ENCODE results near the gene PREX1.

PREX1 gene

GRCh38 chr20:48642105-48642880 lies 185.5 kb downstream of the PREX1 start:
- Histone ChIP-seq H3K27ac (ENCODE audit: insufficient read depth, low read length, poor library complexity, severe bottlenecking) (no peak overlapping the region), H3K4me1 (ENCODE audit: control insufficient read depth, insufficient read depth, low read length, poor library complexity, severe bottlenecking) (no peaks in the 10 kb centered on the region), H3K36me3 (ENCODE audit: control insufficient read depth, insufficient read depth, low read length) (peaks cover 90% of the 10 kb centered on the region), H3K4me3 (ENCODE audit: insufficient read depth, low read depth, low read length, poor library complexity, severe bottlenecking) (no peak overlapping the region), H3K9me3 (ENCODE audit: control insufficient read depth, low read length) (no peaks in the 10 kb centered on the region), H3K27me3 (replicated peaks; ENCODE audit: control insufficient read depth, insufficient read depth, low read length, poor library complexity, severe bottlenecking) (no peaks in the 10 kb centered on the region)
- DNase-seq: no peak

GRCh38 chr20:48640871-48641270 lies 186.9 kb downstream of the PREX1 start:
- Histone ChIP-seq H3K9me3 (ENCODE audit: control insufficient read depth, low read length) (no peaks in the 10 kb centered on the region), H3K4me3 (ENCODE audit: insufficient read depth, low read depth, low read length, poor library complexity, severe bottlenecking) (no peak overlapping the region), H3K4me1 (ENCODE audit: control insufficient read depth, insufficient read depth, low read length, poor library complexity, severe bottlenecking) (no peaks in the 10 kb centered on the region), H3K27ac (ENCODE audit: insufficient read depth, low read length, poor library complexity, severe bottlenecking) (no peak overlapping the region), H3K27me3 (replicated peaks; ENCODE audit: control insufficient read depth, insufficient read depth, low read length, poor library complexity, severe bottlenecking) (no peaks in the 10 kb centered on the region), H3K36me3 (ENCODE audit: control insufficient read depth, insufficient read depth, low read length) (peaks cover 88% of the 10 kb centered on the region)
- no peak for DNase-seq

- no peak for DNase-seq
- no peaks in the 10 kb centered on the region for H3K27me3 ChIP-seq (replicated peaks; ENCODE audit: control insufficient read depth, insufficient read depth, low read length, poor library complexity, severe bottlenecking)
- H3K36me3 ChIP-seq (ENCODE audit: control insufficient read depth, insufficient read depth, low read length): peaks cover 84% of the 10 kb centered on the region
- no peak overlapping the region for H3K4me3 ChIP-seq (ENCODE audit: insufficient read depth, low read depth, low read length, poor library complexity, severe bottlenecking)
- H3K27ac ChIP-seq (ENCODE audit: insufficient read depth, low read length, poor library complexity, severe bottlenecking): no peak overlapping the region
- H3K9me3 ChIP-seq (ENCODE audit: control insufficient read depth, low read length): no peaks in the 10 kb centered on the region
- H3K4me1 ChIP-seq (ENCODE audit: control insufficient read depth, insufficient read depth, low read length, poor library complexity, severe bottlenecking): no peaks in the 10 kb centered on the region
Measured at GRCh38 chr20:48639899-48640298, 187.9 kb downstream of the PREX1 start.

- Histone ChIP-seq H3K27ac (ENCODE audit: insufficient read depth, low read length, poor library complexity, severe bottlenecking) (no peak overlapping the region), H3K9me3 (ENCODE audit: control insufficient read depth, low read length) (no peaks in the 10 kb centered on the region), H3K4me3 (ENCODE audit: insufficient read depth, low read depth, low read length, poor library complexity, severe bottlenecking) (no peak overlapping the region), H3K4me1 (ENCODE audit: control insufficient read depth, insufficient read depth, low read length, poor library complexity, severe bottlenecking) (no peaks in the 10 kb centered on the region), H3K36me3 (ENCODE audit: control insufficient read depth, insufficient read depth, low read length) (peaks cover 81% of the 10 kb centered on the region), H3K27me3 (replicated peaks; ENCODE audit: control insufficient read depth, insufficient read depth, low read length, poor library complexity, severe bottlenecking) (no peaks in the 10 kb centered on the region)
- no peak for DNase-seq
Measured at GRCh38 chr20:48638546-48638945, 189.3 kb downstream of the PREX1 start.

- no peaks in the 10 kb centered on the region for H3K27me3 ChIP-seq (replicated peaks; ENCODE audit: control insufficient read depth, insufficient read depth, low read length, poor library complexity, severe bottlenecking)
- H3K4me1 ChIP-seq (ENCODE audit: control insufficient read depth, insufficient read depth, low read length, poor library complexity, severe bottlenecking): no peaks in the 10 kb centered on the region
- no peak overlapping the region for H3K27ac ChIP-seq (ENCODE audit: insufficient read depth, low read length, poor library complexity, severe bottlenecking)
- H3K9me3 ChIP-seq (ENCODE audit: control insufficient read depth, low read length): no peaks in the 10 kb centered on the region
- no peak overlapping the region for H3K4me3 ChIP-seq (ENCODE audit: insufficient read depth, low read depth, low read length, poor library complexity, severe bottlenecking)
- DNase-seq: no peak
- H3K36me3 ChIP-seq (ENCODE audit: control insufficient read depth, insufficient read depth, low read length): peaks cover 83% of the 10 kb centered on the region
Measured at GRCh38 chr20:48637461-48637860, 190.3 kb downstream of the PREX1 start.

GRCh38 chr20:48636301-48636700 lies 191.5 kb downstream of the PREX1 start:
- no peak overlapping the region for H3K4me3 ChIP-seq (ENCODE audit: insufficient read depth, low read depth, low read length, poor library complexity, severe bottlenecking)
- peaks cover 82% of the 10 kb centered on the region for H3K36me3 ChIP-seq (ENCODE audit: control insufficient read depth, insufficient read depth, low read length)
- no peaks in the 10 kb centered on the region for H3K9me3 ChIP-seq (ENCODE audit: control insufficient read depth, low read length)
- no peak overlapping the region for H3K27ac ChIP-seq (ENCODE audit: insufficient read depth, low read length, poor library complexity, severe bottlenecking)
- H3K27me3 ChIP-seq (replicated peaks; ENCODE audit: control insufficient read depth, insufficient read depth, low read length, poor library complexity, severe bottlenecking): no peaks in the 10 kb centered on the region
- DNase-seq: no peak
- H3K4me1 ChIP-seq (ENCODE audit: control insufficient read depth, insufficient read depth, low read length, poor library complexity, severe bottlenecking): no peaks in the 10 kb centered on the region

- DNase-seq: peak in 2 of 3 donors; percentile 26 to 29
- H3K9me3 ChIP-seq (ENCODE audit: control insufficient read depth, low read length): no peaks in the 10 kb centered on the region
- H3K27me3 ChIP-seq (replicated peaks; ENCODE audit: control insufficient read depth, insufficient read depth, low read length, poor library complexity, severe bottlenecking): no peaks in the 10 kb centered on the region
- no peak overlapping the region for H3K4me3 ChIP-seq (ENCODE audit: insufficient read depth, low read depth, low read length, poor library complexity, severe bottlenecking)
- H3K4me1 ChIP-seq (ENCODE audit: control insufficient read depth, insufficient read depth, low read length, poor library complexity, severe bottlenecking): no peaks in the 10 kb centered on the region
- no peak overlapping the region for H3K27ac ChIP-seq (ENCODE audit: insufficient read depth, low read length, poor library complexity, severe bottlenecking)
- H3K36me3 ChIP-seq (ENCODE audit: control insufficient read depth, insufficient read depth, low read length): peaks cover 82% of the 10 kb centered on the region
Measured at GRCh38 chr20:48635791-48636267, 192.0 kb downstream of the PREX1 start.

GRCh38 chr20:48635361-48635760 lies 192.4 kb downstream of the PREX1 start:
- no peak overlapping the region for H3K27ac ChIP-seq (ENCODE audit: insufficient read depth, low read length, poor library complexity, severe bottlenecking)
- H3K9me3 ChIP-seq (ENCODE audit: control insufficient read depth, low read length): no peaks in the 10 kb centered on the region
- H3K36me3 ChIP-seq (ENCODE audit: control insufficient read depth, insufficient read depth, low read length): peaks cover 84% of the 10 kb centered on the region
- no peaks in the 10 kb centered on the region for H3K27me3 ChIP-seq (replicated peaks; ENCODE audit: control insufficient read depth, insufficient read depth, low read length, poor library complexity, severe bottlenecking)
- no peak for DNase-seq
- H3K4me1 ChIP-seq (ENCODE audit: control insufficient read depth, insufficient read depth, low read length, poor library complexity, severe bottlenecking): no peaks in the 10 kb centered on the region
- H3K4me3 ChIP-seq (ENCODE audit: insufficient read depth, low read depth, low read length, poor library complexity, severe bottlenecking): no peak overlapping the region

GRCh38 chr20:48634641-48635040 lies 193.2 kb downstream of the PREX1 start:
- Histone ChIP-seq H3K27ac (ENCODE audit: insufficient read depth, low read length, poor library complexity, severe bottlenecking) (no peak overlapping the region), H3K36me3 (ENCODE audit: control insufficient read depth, insufficient read depth, low read length) (peaks cover 84% of the 10 kb centered on the region), H3K9me3 (ENCODE audit: control insufficient read depth, low read length) (no peaks in the 10 kb centered on the region), H3K4me3 (ENCODE audit: insufficient read depth, low read depth, low read length, poor library complexity, severe bottlenecking) (no peak overlapping the region), H3K4me1 (ENCODE audit: control insufficient read depth, insufficient read depth, low read length, poor library complexity, severe bottlenecking) (no peaks in the 10 kb centered on the region), H3K27me3 (replicated peaks; ENCODE audit: control insufficient read depth, insufficient read depth, low read length, poor library complexity, severe bottlenecking) (no peaks in the 10 kb centered on the region)
- DNase-seq: no peak

GRCh38 chr20:48633620-48634257 lies 194.1 kb downstream of the PREX1 start:
- H3K9me3 ChIP-seq (ENCODE audit: control insufficient read depth, low read length): no peaks in the 10 kb centered on the region
- peaks cover 84% of the 10 kb centered on the region for H3K36me3 ChIP-seq (ENCODE audit: control insufficient read depth, insufficient read depth, low read length)
- DNase-seq: no peak
- H3K4me1 ChIP-seq (ENCODE audit: control insufficient read depth, insufficient read depth, low read length, poor library complexity, severe bottlenecking): no peaks in the 10 kb centered on the region
- no peaks in the 10 kb centered on the region for H3K27me3 ChIP-seq (replicated peaks; ENCODE audit: control insufficient read depth, insufficient read depth, low read length, poor library complexity, severe bottlenecking)
- no peak overlapping the region for H3K27ac ChIP-seq (ENCODE audit: insufficient read depth, low read length, poor library complexity, severe bottlenecking)
- H3K4me3 ChIP-seq (ENCODE audit: insufficient read depth, low read depth, low read length, poor library complexity, severe bottlenecking): no peak overlapping the region
